K562 (cell line): Measurements from ENCODE around the gene PLEKHM3.

ENCODE experiments used
- NR3C1 ChIP-seq: sonication (generic); formaldehyde crosslinking; IDR thresholded peaks from 2 replicates; pipeline ENCODE4 v1.8.1; 2022; ENCODE audit warnings: missing genetic modification reagents
- TF ChIP-seq, protein P1 (sequence below): sonication (generic); formaldehyde crosslinking; IDR thresholded peaks from 2 replicates; pipeline ENCODE4 v1.9.0; 2022; ENCODE audit warnings: mild to moderate bottlenecking, missing genetic modification reagents
- TF ChIP-seq, protein P2 (sequence below), 3 experiments: IDR thresholded peaks in 2 of 3; conservative IDR thresholded peaks in 1 of 3; 2 replicates each; pipeline ENCODE4 v1.5.1; 2011 to 2012; ENCODE audit warnings: low read length in 3 of 3, mild to moderate bottlenecking in 3 of 3, control low read depth in 2 of 3, improper control_type of control experiment in 1 of 3, inconsistent platforms in 1 of 3, low read depth in 1 of 3, mixed read lengths in 1 of 3, moderate library complexity in 1 of 3; ENCODE audit not compliant: insufficient read depth in 2 of 3

DNA sequence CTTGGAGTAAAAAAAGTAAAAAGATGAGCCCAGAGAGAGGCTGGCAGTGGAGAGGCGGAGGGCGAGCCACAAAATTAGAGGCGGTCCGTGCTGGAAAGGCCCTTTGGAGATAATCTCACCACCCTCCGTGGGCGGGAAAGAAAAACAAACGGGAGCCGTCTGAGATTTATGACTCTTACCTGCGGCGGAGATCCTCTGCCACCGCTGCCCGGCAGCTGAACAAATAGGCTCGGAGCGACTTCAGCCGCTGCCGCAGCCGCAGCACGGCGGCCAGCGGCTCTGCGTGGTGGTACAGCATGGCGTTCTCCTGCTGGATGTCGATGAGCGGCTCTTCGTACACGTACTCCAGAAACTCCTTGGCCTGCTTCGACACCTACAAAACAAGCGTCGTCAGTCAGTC lies 94.6 kb downstream of the PLEKHM3 start:
- no peak for TF ChIP-seq NR3C1
- TF ChIP-seq, protein P1, sequence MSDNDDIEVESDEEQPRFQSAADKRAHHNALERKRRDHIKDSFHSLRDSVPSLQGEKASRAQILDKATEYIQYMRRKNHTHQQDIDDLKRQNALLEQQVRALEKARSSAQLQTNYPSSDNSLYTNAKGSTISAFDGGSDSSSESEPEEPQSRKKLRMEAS (CRISPR knock-in tag): no peak
- TF ChIP-seq, protein P2, sequence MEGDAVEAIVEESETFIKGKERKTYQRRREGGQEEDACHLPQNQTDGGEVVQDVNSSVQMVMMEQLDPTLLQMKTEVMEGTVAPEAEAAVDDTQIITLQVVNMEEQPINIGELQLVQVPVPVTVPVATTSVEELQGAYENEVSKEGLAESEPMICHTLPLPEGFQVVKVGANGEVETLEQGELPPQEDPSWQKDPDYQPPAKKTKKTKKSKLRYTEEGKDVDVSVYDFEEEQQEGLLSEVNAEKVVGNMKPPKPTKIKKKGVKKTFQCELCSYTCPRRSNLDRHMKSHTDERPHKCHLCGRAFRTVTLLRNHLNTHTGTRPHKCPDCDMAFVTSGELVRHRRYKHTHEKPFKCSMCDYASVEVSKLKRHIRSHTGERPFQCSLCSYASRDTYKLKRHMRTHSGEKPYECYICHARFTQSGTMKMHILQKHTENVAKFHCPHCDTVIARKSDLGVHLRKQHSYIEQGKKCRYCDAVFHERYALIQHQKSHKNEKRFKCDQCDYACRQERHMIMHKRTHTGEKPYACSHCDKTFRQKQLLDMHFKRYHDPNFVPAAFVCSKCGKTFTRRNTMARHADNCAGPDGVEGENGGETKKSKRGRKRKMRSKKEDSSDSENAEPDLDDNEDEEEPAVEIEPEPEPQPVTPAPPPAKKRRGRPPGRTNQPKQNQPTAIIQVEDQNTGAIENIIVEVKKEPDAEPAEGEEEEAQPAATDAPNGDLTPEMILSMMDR (IDR thresholded peaks at IDR 0.05 in 2 of 3, conservative IDR thresholded peaks at IDR 0.05 in 1 of 3; ENCODE audit: insufficient read depth in 2 of 3, low read depth in 1 of 3, low read length in 3 of 3): no peak
